C4-2B (cell line): ENCODE measurements around the gene GTF2A1.

Experiments
- CTCF ChIP-seq: fragments of 450-650 bp; conservative IDR thresholded peaks from 2 replicates; pipeline ENCODE4 v1.5.1; 2017; ENCODE audit warnings: mild to moderate bottlenecking
- ZFX ChIP-seq: fragments of 450-650 bp; IDR thresholded peaks from 2 replicates; pipeline ENCODE4 v1.6.1; 2017

- no peak for TF ChIP-seq CTCF
- TF ChIP-seq ZFX, result no peak
Observed at GRCh38 chr14:81261176-81261575, 40.4 kb upstream of the GTF2A1 start.
